ENCODE results near the gene FZR1.
"Not testable (repeated sequence)": the region's sequence is repeated elsewhere in the genome, so short reads cannot be mapped to it uniquely, and the experiment has no call there.

The FZR1 gene

GRCh38 chr19:3573858-3574637 lies 67.9 kb downstream of the FZR1 start:
- DNase-seq (ENCODE audit: low read depth), result peak; percentile 97

GRCh38 chr19:3575260-3575741 lies 69.2 kb downstream of the FZR1 start:
- no peak for DNase-seq (ENCODE audit: low read depth)

- no peak for DNase-seq (ENCODE audit: low read depth)
Measured at GRCh38 chr19:3575949-3576673, 70.0 kb downstream of the FZR1 start.

- DNase-seq (ENCODE audit: low read depth), result peak; percentile 82
Measured at GRCh38 chr19:3576696-3577443, 70.8 kb downstream of the FZR1 start.

- DNase-seq (ENCODE audit: low read depth), result no peak
Measured at GRCh38 chr19:3577723-3578344, 71.7 kb downstream of the FZR1 start.

- no peak for DNase-seq (ENCODE audit: low read depth)
Measured at GRCh38 chr19:3578390-3578789, 72.3 kb downstream of the FZR1 start.

GRCh38 chr19:3580156-3580934 lies 74.2 kb downstream of the FZR1 start:
- peak; percentile 92 for DNase-seq (ENCODE audit: low read depth)

GRCh38 chr19:3581792-3582191 lies 75.7 kb downstream of the FZR1 start:
- not testable (repeated sequence) for DNase-seq (ENCODE audit: low read depth)

GRCh38 chr19:3584036-3584802 lies 78.1 kb downstream of the FZR1 start:
- not testable (repeated sequence) for DNase-seq (ENCODE audit: low read depth)

- no peak for DNase-seq (ENCODE audit: low read depth)
Measured at GRCh38 chr19:3585301-3586126, 79.4 kb downstream of the FZR1 start, which contains the start of gene GIPC3. Gene GIPC3, plus strand, starts transcription at chr19:3585478. Its CDS starts 120 bp downstream, at chr19:3585598.

GRCh38 chr19:3586127-3586626 lies 80.1 kb downstream of the FZR1 start:
- no peak for DNase-seq (ENCODE audit: low read depth)

- no peak for DNase-seq (ENCODE audit: low read depth)
Measured at GRCh38 chr19:3586707-3587346, 80.7 kb downstream of the FZR1 start.
